Transverse colon (tissue), 4 donors: ENCODE results near the gene WNT7A. TPM values are rescaled to one million over a fixed set of nuclear protein-coding genes. Genes with fewer than 3 reads are reported as not detected.

Experiments
- DNase-seq: peaks from one replicate; pipeline ENCODE4 v3.0.0-alpha.2; 2019
- H3K27ac ChIP-seq, 4 donors: fragments of 200-600 bp; sonication (generic); 2 replicates each; pipeline ENCODE4 v1.5.1; 2016 to 2018; ENCODE audit warnings: inconsistent platforms in 4 of 4
- H3K27me3 ChIP-seq: fragments of 200-600 bp; sonication (generic); 2 replicates; pipeline ENCODE4 v1.5.1; 2017; ENCODE audit warnings: inconsistent platforms
- H3K36me3 ChIP-seq, 4 donors: fragments of 200-600 bp; sonication (generic); 2 replicates each; pipeline ENCODE4 v1.5.1; 2017 to 2019; ENCODE audit warnings: inconsistent platforms in 4 of 4
- H3K4me1 ChIP-seq, 4 donors: fragments of 200-600 bp; sonication (generic); 2 replicates each; pipeline ENCODE4 v1.5.1; 2017 to 2020; ENCODE audit warnings: inconsistent platforms in 4 of 4
- H3K4me3 ChIP-seq, 4 donors: fragments of 200-600 bp; sonication (generic); 1 replicate in 1 of 4; 2 replicates in 3 of 4; pipeline versions ENCODE4 v1.5.1 to v1.6.1; 2017 to 2019; ENCODE audit warnings: inconsistent platforms in 4 of 4
- H3K9me3 ChIP-seq, 2 donors: fragments of 200-600 bp; sonication (generic); 2 replicates each; pipeline ENCODE4 v1.5.1; 2017 to 2019; ENCODE audit warnings: inconsistent platforms in 2 of 2
- CTCF ChIP-seq, 5 experiments: fragments of 200-600 bp in 3 of 5; fragments of 450-650 bp in 2 of 5; sonication (generic) in 3 of 5; IDR thresholded peaks; 1 replicate in 2 of 5; 2 replicates in 3 of 5; pipeline ENCODE4 v1.5.1; 2016 to 2017; ENCODE audit warnings: antibody characterized with exemption in 5 of 5, inconsistent platforms in 3 of 5, mild to moderate bottlenecking in 2 of 5, moderate library complexity in 1 of 5
- EP300 ChIP-seq: sonication (generic); formaldehyde crosslinking; IDR thresholded peaks from one replicate; pipeline ENCODE4 v1.6.1; 2017; ENCODE audit warnings: antibody characterized with exemption, low read depth
- POLR2A ChIP-seq: fragments of 450-650 bp; IDR thresholded peaks from one replicate; pipeline ENCODE4 v1.6.1; 2016; ENCODE audit warnings: antibody characterized with exemption, mild to moderate bottlenecking, moderate library complexity
- POLR2AphosphoS5 ChIP-seq, 3 donors: sonication (generic); formaldehyde crosslinking; IDR thresholded peaks; one replicate each; pipeline ENCODE4 v1.6.1; 2016; ENCODE audit warnings: antibody characterized with exemption in 3 of 3
- WGBS, 2 donors: methylation state at CpG; one replicate each; pipeline ENCODE4 v1.1.5; 2018; ENCODE audit warnings: low coverage in 1 of 2; 5-methylcytosine and 5-hydroxymethylcytosine counted together
- in situ Hi-C, 4 donors: fragments of 200-750 bp; cut with MboI; loops; one replicate each; pipeline versions ENCODE4 v1.15.0 to v1.15.1; 2017; ENCODE audit warnings: low sequenced_read_pairs in 3 of 4, low pct_ligation_motif_present in 1 of 4, low pct_unique_long_range_greater_than_20kb in 1 of 4
- intact Hi-C: fragments of 100-400 bp; cut with DNase I; formaldehyde crosslinking; loops from one replicate; pipeline ENCODE4 v1.15.1; 2023; ENCODE audit warnings: low total_unique reads
- total RNA-seq, 4 donors: library from RNA; depleted of rRNA; stranded (reverse); fragments of >200 nt; gene quantifications; one replicate each; pipeline ENCODE4 v1.1.0, GENCODE V29; 2016

The WNT7A gene
- total RNA-seq, 4 donors from 2014 or later, result not detected

GRCh38 chr3:13841141-13841540, 38.7 kb downstream of the WNT7A start:
- Histone ChIP-seq H3K9me3 (no peaks in the 10 kb centered on the region), H3K36me3 (no peaks in the 10 kb centered on the region), H3K4me3 (no peak overlapping the region), H3K27me3 (no peaks in the 10 kb centered on the region), H3K4me1 (no peaks in the 10 kb centered on the region), H3K27ac (no peak overlapping the region)
- no peak for DNase-seq
- 59 to 76% methylated on average over 7 to 8 of the region's 8 CpGs for WGBS, 2 donors
- intact Hi-C loops, result no loop called here
- in situ Hi-C loops, result no loop called here
- TF ChIP-seq POLR2AphosphoS5 (IDR thresholded peaks at IDR 0.05) (no peak), EP300 (no peak), POLR2A (no peak), CTCF (IDR thresholded peaks at IDR 0.05) (no peak)

GRCh38 chr3:13840456-13840855, 39.4 kb downstream of the WNT7A start:
- no peaks in the 10 kb centered on the region for H3K27me3 ChIP-seq
- intact Hi-C loops, result no loop called here
- no peaks in the 10 kb centered on the region for H3K36me3 ChIP-seq
- no peaks in the 10 kb centered on the region for H3K4me1 ChIP-seq
- no peak for TF ChIP-seq EP300
- TF ChIP-seq CTCF (IDR thresholded peaks at IDR 0.05), result no peak
- no peak for TF ChIP-seq POLR2AphosphoS5 (IDR thresholded peaks at IDR 0.05)
- no peak for TF ChIP-seq POLR2A
- no peak overlapping the region for H3K4me3 ChIP-seq
- WGBS, 2 donors, result 69 to 74% methylated on average over 2 of the region's 2 CpGs
- no peak for DNase-seq
- in situ Hi-C loops, result no loop called here
- no peaks in the 10 kb centered on the region for H3K9me3 ChIP-seq
- H3K27ac ChIP-seq, result no peak overlapping the region

- no peaks in the 10 kb centered on the region for H3K4me1 ChIP-seq
- no peak overlapping the region for H3K27ac ChIP-seq
- TF ChIP-seq POLR2AphosphoS5 (IDR thresholded peaks at IDR 0.05), result no peak
- no peak for TF ChIP-seq CTCF (IDR thresholded peaks at IDR 0.05)
- TF ChIP-seq POLR2A, result no peak
- TF ChIP-seq EP300, result no peak
- H3K9me3 ChIP-seq, result no peaks in the 10 kb centered on the region
- no peak for DNase-seq
- no peaks in the 10 kb centered on the region for H3K36me3 ChIP-seq
- H3K27me3 ChIP-seq, result no peaks in the 10 kb centered on the region
- WGBS, 2 donors, result 37 to 50% methylated on average over 1 to 5 of the region's 5 CpGs
- intact Hi-C loops (no loop called here), in situ Hi-C loops (no loop called here)
- H3K4me3 ChIP-seq, result no peak overlapping the region
These were observed 40.0 kb downstream of the WNT7A start for GRCh38 chr3:13839726-13840340.

- Histone ChIP-seq H3K27me3 (no peaks in the 10 kb centered on the region), H3K9me3 (no peaks in the 10 kb centered on the region), H3K4me1 (no peaks in the 10 kb centered on the region), H3K36me3 (no peaks in the 10 kb centered on the region), H3K27ac (no peak overlapping the region), H3K4me3 (no peak overlapping the region)
- no peak for TF ChIP-seq CTCF (IDR thresholded peaks at IDR 0.05)
- no peak for TF ChIP-seq POLR2A
- no peak for TF ChIP-seq EP300
- TF ChIP-seq POLR2AphosphoS5 (IDR thresholded peaks at IDR 0.05), result no peak
- in situ Hi-C loops, result no loop called here
- WGBS, 2 donors, result 40 to 59% methylated on average over 1 to 4 of the region's 4 CpGs
- intact Hi-C loops, result no loop called here
- DNase-seq, result no peak
These were observed 40.6 kb downstream of the WNT7A start for GRCh38 chr3:13839253-13839652.
